ENCODE results near the gene AMIGO2.
"Not testable (repeated sequence)": the region's sequence is repeated elsewhere in the genome, so short reads cannot be mapped to it uniquely, and the experiment has no call there.

The AMIGO2 gene

GRCh38 chr12:47078733-47079467 lies 859 bp downstream of the AMIGO2 start:
- in situ Hi-C loops (cut with MboI; ENCODE audit: low pct_unique_long_range_greater_than_20kb, low sequenced_read_pairs), result loop anchor here (25.0 kb wide), 1 partner anchor 108 kb away; no protein-coding TSS in a partner anchor
- DNase-seq, result peak; percentile 38

GRCh38 chr12:47078086-47078395 lies 1.7 kb downstream of the AMIGO2 start:
- no peak for DNase-seq
- in situ Hi-C loops (cut with MboI; ENCODE audit: low pct_unique_long_range_greater_than_20kb, low sequenced_read_pairs), result loop anchor here (25.0 kb wide), 1 partner anchor 109 kb away; no protein-coding TSS in a partner anchor

- no peak for DNase-seq
- in situ Hi-C loops (cut with MboI; ENCODE audit: low pct_unique_long_range_greater_than_20kb, low sequenced_read_pairs), result loop anchor here (25.0 kb wide), 1 partner anchor 110 kb away; no protein-coding TSS in a partner anchor
Measured at GRCh38 chr12:47077206-47078085, 2.3 kb downstream of the AMIGO2 start.

GRCh38 chr12:47075192-47076084 lies 4.3 kb downstream of the AMIGO2 start:
- in situ Hi-C loops (cut with MboI; ENCODE audit: low pct_unique_long_range_greater_than_20kb, low sequenced_read_pairs), result loop anchor here (25.0 kb wide), 1 partner anchor 112 kb away; no protein-coding TSS in a partner anchor
- DNase-seq, result no peak

GRCh38 chr12:47074757-47075156 lies 5.0 kb downstream of the AMIGO2 start:
- in situ Hi-C loops (cut with MboI; ENCODE audit: low pct_unique_long_range_greater_than_20kb, low sequenced_read_pairs), result loop anchor here (25.0 kb wide), 1 partner anchor 113 kb away; no protein-coding TSS in a partner anchor
- no peak for DNase-seq

GRCh38 chr12:47073951-47074350 lies 5.8 kb downstream of the AMIGO2 start:
- in situ Hi-C loops (cut with MboI; ENCODE audit: low pct_unique_long_range_greater_than_20kb, low sequenced_read_pairs), result no loop called here
- DNase-seq, result no peak

GRCh38 chr12:47071241-47071852 lies 8.4 kb downstream of the AMIGO2 start:
- in situ Hi-C loops (cut with MboI; ENCODE audit: low pct_unique_long_range_greater_than_20kb, low sequenced_read_pairs), result no loop called here
- DNase-seq, result peak; percentile 52

GRCh38 chr12:47070310-47070709 lies 9.4 kb downstream of the AMIGO2 start:
- no peak for DNase-seq
- in situ Hi-C loops (cut with MboI; ENCODE audit: low pct_unique_long_range_greater_than_20kb, low sequenced_read_pairs), result no loop called here

- in situ Hi-C loops (cut with MboI; ENCODE audit: low pct_unique_long_range_greater_than_20kb, low sequenced_read_pairs), result no loop called here
- no peak for DNase-seq
Measured at GRCh38 chr12:47068539-47068938, 11.2 kb downstream of the AMIGO2 start.

- in situ Hi-C loops (cut with MboI; ENCODE audit: low pct_unique_long_range_greater_than_20kb, low sequenced_read_pairs), result no loop called here
- no peak for DNase-seq
Measured at GRCh38 chr12:47067771-47068431, 11.9 kb downstream of the AMIGO2 start.

- in situ Hi-C loops (cut with MboI; ENCODE audit: low pct_unique_long_range_greater_than_20kb, low sequenced_read_pairs), result no loop called here
- no peak for DNase-seq
Measured at GRCh38 chr12:47067176-47067575, 12.6 kb downstream of the AMIGO2 start.

- in situ Hi-C loops (cut with MboI; ENCODE audit: low pct_unique_long_range_greater_than_20kb, low sequenced_read_pairs), result no loop called here
- no peak for DNase-seq
Measured at GRCh38 chr12:47066278-47067025, 13.3 kb downstream of the AMIGO2 start.

- no peak for DNase-seq
- in situ Hi-C loops (cut with MboI; ENCODE audit: low pct_unique_long_range_greater_than_20kb, low sequenced_read_pairs), result no loop called here
Measured at GRCh38 chr12:47065546-47065945, 14.2 kb downstream of the AMIGO2 start.

GRCh38 chr12:47058640-47059039 lies 21.1 kb downstream of the AMIGO2 start:
- DNase-seq; in situ Hi-C loops (cut with MboI; ENCODE audit: low pct_unique_long_range_greater_than_20kb, low sequenced_read_pairs): not testable (repeated sequence)

- DNase-seq; in situ Hi-C loops (cut with MboI; ENCODE audit: low pct_unique_long_range_greater_than_20kb, low sequenced_read_pairs): not testable (repeated sequence)
Measured at GRCh38 chr12:47056944-47057343, 22.8 kb downstream of the AMIGO2 start.

- in situ Hi-C loops (cut with MboI; ENCODE audit: low pct_unique_long_range_greater_than_20kb, low sequenced_read_pairs), result not testable (repeated sequence)
- DNase-seq, result peak; percentile 42
Measured at GRCh38 chr12:47055856-47056255, 23.9 kb downstream of the AMIGO2 start.

GRCh38 chr12:47054659-47055058 lies 25.1 kb downstream of the AMIGO2 start:
- in situ Hi-C loops (cut with MboI; ENCODE audit: low pct_unique_long_range_greater_than_20kb, low sequenced_read_pairs), result no loop called here
- DNase-seq, result peak; percentile 43

GRCh38 chr12:47053961-47054360 lies 25.8 kb downstream of the AMIGO2 start:
- no peak for DNase-seq
- in situ Hi-C loops (cut with MboI; ENCODE audit: low pct_unique_long_range_greater_than_20kb, low sequenced_read_pairs), result no loop called here
